H9 (cell line): ENCODE results near the gene TREML1. TPM values are rescaled to one million over a fixed set of nuclear protein-coding genes. Genes with fewer than 3 reads are reported as not detected.

ENCODE experiments used
- DNase-seq: peaks from one replicate; pipeline ENCODE4 v3.0.0-alpha.2; 2017
- H2AFZ ChIP-seq: one replicate; pipeline ENCODE4 v1.6.1; 2013; ENCODE audit warnings: mild to moderate bottlenecking, low read length, control low read depth, moderate library complexity
- H2AK5ac ChIP-seq: 2 replicates; pipeline ENCODE4 v1.6.1; 2013; ENCODE audit warnings: low read length, control low read depth, mixed read lengths; ENCODE audit not compliant: insufficient read length
- H2BK120ac ChIP-seq: one replicate; pipeline ENCODE4 v1.6.1; 2013; ENCODE audit warnings: low read depth, mild to moderate bottlenecking, low read length, control low read depth, inconsistent platforms; ENCODE audit not compliant: poor library complexity, severe bottlenecking
- H2BK12ac ChIP-seq: 2 replicates; pipeline ENCODE4 v1.6.1; 2013; ENCODE audit warnings: low read length, control low read depth, mixed read lengths, low read depth; ENCODE audit not compliant: insufficient read length
- H2BK15ac ChIP-seq: 2 replicates; pipeline ENCODE4 v1.6.1; 2013; ENCODE audit warnings: low read depth, low read length, control low read depth
- H2BK20ac ChIP-seq: one replicate; pipeline ENCODE4 v1.6.1; 2013; ENCODE audit warnings: low read depth, mild to moderate bottlenecking, low read length, control low read depth, inconsistent platforms; ENCODE audit not compliant: poor library complexity, severe bottlenecking
- H2BK5ac ChIP-seq: 2 replicates; pipeline ENCODE4 v1.6.1; 2013; ENCODE audit warnings: low read length, control low read depth, mixed read lengths; ENCODE audit not compliant: insufficient read length
- H3K14ac ChIP-seq: 2 replicates; pipeline ENCODE4 v1.6.1; 2013; ENCODE audit warnings: low read length, control low read depth; ENCODE audit not compliant: insufficient read depth
- H3K18ac ChIP-seq: 2 replicates; pipeline ENCODE4 v1.6.1; 2013; ENCODE audit warnings: low read depth, mild to moderate bottlenecking, mixed read lengths, low read length, control low read depth; ENCODE audit not compliant: insufficient read length
- H3K23ac ChIP-seq: 2 replicates; pipeline ENCODE4 v1.6.1; 2013; ENCODE audit warnings: low read length, control low read depth, mixed read lengths, low read depth; ENCODE audit not compliant: insufficient read length
- H3K23me2 ChIP-seq: 2 replicates; pipeline ENCODE4 v1.6.1; 2013; ENCODE audit warnings: low read depth, mild to moderate bottlenecking, mixed read lengths, low read length, control low read depth; ENCODE audit not compliant: insufficient read length, poor library complexity, severe bottlenecking
- H3K27ac ChIP-seq: 2 replicates; pipeline ENCODE4 v1.5.1; 2013; ENCODE audit warnings: low read length, control low read depth, mixed read lengths, low read depth; ENCODE audit not compliant: insufficient read length
- H3K27me3 ChIP-seq: 2 replicates; pipeline ENCODE4 v1.6.1; 2013; ENCODE audit warnings: low read length, control low read depth, inconsistent platforms; ENCODE audit not compliant: insufficient read depth
- H3K4ac ChIP-seq: 2 replicates; pipeline ENCODE4 v1.6.1; 2013; ENCODE audit warnings: low read depth, mild to moderate bottlenecking, control low read depth, inconsistent platforms, low read length, moderate library complexity
- H3K4me1 ChIP-seq: 2 replicates; pipeline ENCODE4 v1.6.1; 2013; ENCODE audit warnings: low read length, control low read depth, inconsistent platforms; ENCODE audit not compliant: insufficient read depth
- H3K4me2 ChIP-seq: 2 replicates; pipeline ENCODE4 v1.6.1; 2013; ENCODE audit warnings: low read length, control low read depth, mixed read lengths; ENCODE audit not compliant: insufficient read length, insufficient read depth
- H3K56ac ChIP-seq: 2 replicates; pipeline ENCODE4 v1.6.1; 2013; ENCODE audit warnings: low read depth, mild to moderate bottlenecking, mixed read lengths, low read length, control low read depth; ENCODE audit not compliant: insufficient read length
- H3K79me1 ChIP-seq: 2 replicates; pipeline ENCODE4 v1.6.1; 2013; ENCODE audit warnings: low read depth, mild to moderate bottlenecking, moderate library complexity, low read length, control low read depth, inconsistent platforms; ENCODE audit not compliant: insufficient read depth, poor library complexity, severe bottlenecking
- H3K79me2 ChIP-seq: 2 replicates; pipeline ENCODE4 v1.6.1; 2013; ENCODE audit warnings: low read length, control low read depth, inconsistent platforms; ENCODE audit not compliant: insufficient read depth
- H3K9ac ChIP-seq: 2 replicates; pipeline ENCODE4 v1.6.1; 2013; ENCODE audit warnings: low read length, control low read depth, mixed read lengths; ENCODE audit not compliant: insufficient read length; ENCODE audit errors: extremely low read depth
- H3K9me3 ChIP-seq: one replicate; pipeline ENCODE4 v1.6.1; 2013; ENCODE audit warnings: low read depth, low read length, inconsistent platforms; ENCODE audit not compliant: control insufficient read depth
- H3T11ph ChIP-seq: one replicate; pipeline ENCODE4 v1.6.1; 2013; ENCODE audit warnings: mild to moderate bottlenecking, low read length, control low read depth, inconsistent platforms
- H4K20me1 ChIP-seq: one replicate; pipeline ENCODE4 v1.6.1; 2013; ENCODE audit not compliant: control insufficient read depth, insufficient read length, insufficient read depth
- H4K5ac ChIP-seq: 2 replicates; pipeline ENCODE4 v1.6.1; 2013; ENCODE audit warnings: low read depth, mild to moderate bottlenecking, mixed read lengths, low read length, control low read depth; ENCODE audit not compliant: insufficient read length
- H4K8ac ChIP-seq: replicated peaks from 2 replicates; pipeline ENCODE4 v1.6.1; 2013; ENCODE audit warnings: low read length, control low read depth, mixed read lengths, low read depth; ENCODE audit not compliant: insufficient read length
- H4K91ac ChIP-seq: 2 replicates; pipeline ENCODE4 v1.6.1; 2013; ENCODE audit warnings: low read depth, mild to moderate bottlenecking, moderate library complexity, mixed read lengths, low read length, control low read depth; ENCODE audit not compliant: insufficient read length
- H3K27ac Mint-ChIP-seq, 3 experiments: 2 replicates in 2 of 3; 3 replicates in 1 of 3; pipeline ENCODE4 v1.8.0; 2020 to 2021; ENCODE audit warnings: mixed read lengths in 3 of 3, mild to moderate bottlenecking in 1 of 3, moderate library complexity in 1 of 3
- H3K27me3 Mint-ChIP-seq: 2 replicates; pipeline ENCODE4 v1.8.0; 2021; ENCODE audit warnings: low read depth, mild to moderate bottlenecking, moderate library complexity, mixed read lengths
- H3K36me3 Mint-ChIP-seq, 3 experiments: 2 replicates in 2 of 3; 3 replicates in 1 of 3; pipeline ENCODE4 v1.8.0; 2020 to 2021; ENCODE audit warnings: low read depth in 3 of 3, mixed read lengths in 3 of 3; ENCODE audit not compliant: insufficient read depth in 1 of 3
- H3K4me1 Mint-ChIP-seq, 2 experiments: 2 replicates each; pipeline ENCODE4 v1.8.0; 2020; ENCODE audit warnings: mixed read lengths in 2 of 2
- H3K4me3 Mint-ChIP-seq, 2 experiments: 2 replicates in 1 of 2; 3 replicates in 1 of 2; pipeline ENCODE4 v1.8.0; 2020 to 2021; ENCODE audit warnings: mild to moderate bottlenecking in 2 of 2, mixed read lengths in 2 of 2, moderate library complexity in 1 of 2
- H3K9me3 Mint-ChIP-seq, 2 experiments: 2 replicates in 1 of 2; 3 replicates in 1 of 2; pipeline ENCODE4 v1.8.0; 2020; ENCODE audit warnings: mild to moderate bottlenecking in 2 of 2, mixed read lengths in 2 of 2, moderate library complexity in 1 of 2
- CTCF ChIP-seq: fragments of 200-600 bp; sonication (generic); conservative IDR thresholded peaks from 3 replicates; pipeline ENCODE4 v1.8.0; 2021; ENCODE audit warnings: antibody characterized with exemption, mild to moderate bottlenecking
- WGBS: extraction: QIAGEN DNeasy Blood & Tissue Kit; methylation state at CpG from one replicate; pipeline ENCODE4 v1.1.7; 2013; ENCODE audit warnings: missing lambda C conversion rate, low lambda C conversion rate, mixed read lengths; ENCODE audit not compliant: insufficient read length; ENCODE audit errors: extremely low coverage; 5-methylcytosine and 5-hydroxymethylcytosine counted together
- total RNA-seq: library from RNA; stranded (reverse); gene quantifications from 2 replicates; pipeline ENCODE4 v1.2.1, GENCODE V29; 2021

The TREML1 gene
- total RNA-seq, 1 experiment from 2014 or later, result not detected

GRCh38 chr6:41162687-41163418 lies 8.7 kb upstream of the TREML1 start, which contains the start of gene TREM2:
TSS of gene TREM2 (minus strand) at chr6:41163116. CDS start at chr6:41163082, 34 bp downstream.
- Histone ChIP-seq H2AFZ (no peak within 1 kb of the TSS), H3K4ac (no peak within 1 kb of the TSS), H3K23ac (no peak within 1 kb of the TSS), H3K27ac (no peak within 1 kb of the TSS), H3K27me3 (no peaks in the 10 kb centered on the region; the same call in 1 of the 2 replicates), H4K5ac (no peak within 1 kb of the TSS), H3K14ac (no peak within 1 kb of the TSS; the same call in 1 of the 2 replicates), H2BK15ac (no peak within 1 kb of the TSS), H2BK120ac (no peak within 1 kb of the TSS), H3K4me2 (no peak within 1 kb of the TSS), H3K9ac (no peak within 1 kb of the TSS), H2BK12ac (no peak within 1 kb of the TSS), H4K91ac (no peak within 1 kb of the TSS), H3K56ac (no peak within 1 kb of the TSS), H3K4me1 (no peaks in the 10 kb centered on the region), H4K20me1 (no peaks in the 10 kb centered on the region), H3K9me3 (no peaks in the 10 kb centered on the region), H3K79me1 (no peaks in the 10 kb centered on the region), H2BK20ac (no peak within 1 kb of the TSS), H3K79me2 (no peaks in the 10 kb centered on the region), H3K23me2 (no peaks in the 10 kb centered on the region), H2AK5ac (no peak within 1 kb of the TSS), H3K18ac (no peak within 1 kb of the TSS), H3T11ph (no peak within 1 kb of the TSS), H2BK5ac (no peak within 1 kb of the TSS), H4K8ac (no peak within 1 kb of the TSS)
- Mint-ChIP-seq H3K27me3 (peaks cover 3% of the 10 kb centered on the region), H3K4me1 (peaks cover 2 to 7% of the 10 kb centered on the region in 2 experiments; a peak in 2 of 4 replicates), H3K9me3 (no peaks in the 10 kb centered on the region; a peak in 1 of 5 replicates), H3K36me3 (no peaks in the 10 kb centered on the region), H3K27ac (no peak within 1 kb of the TSS), H3K4me3 (no peak within 1 kb of the TSS)
- no peak for TF ChIP-seq CTCF
- DNase-seq, result no peak
- no CpG with 5 or more reads among the region's 10 CpGs for WGBS
